GM10266 (cell line): ENCODE results near the gene DCUN1D1.

Source experiments
- DNase-seq: peaks from one replicate; pipeline ENCODE4 v3.0.0; 2012; ENCODE audit errors: extremely low spot score
- CTCF ChIP-seq: IDR thresholded peaks from 2 replicates; pipeline ENCODE4 v1.5.1; 2012; ENCODE audit warnings: mild to moderate bottlenecking, low read depth; ENCODE audit not compliant: control insufficient read depth, insufficient read depth; ENCODE audit errors: missing control alignments

DCUN1D1 gene

DNA sequence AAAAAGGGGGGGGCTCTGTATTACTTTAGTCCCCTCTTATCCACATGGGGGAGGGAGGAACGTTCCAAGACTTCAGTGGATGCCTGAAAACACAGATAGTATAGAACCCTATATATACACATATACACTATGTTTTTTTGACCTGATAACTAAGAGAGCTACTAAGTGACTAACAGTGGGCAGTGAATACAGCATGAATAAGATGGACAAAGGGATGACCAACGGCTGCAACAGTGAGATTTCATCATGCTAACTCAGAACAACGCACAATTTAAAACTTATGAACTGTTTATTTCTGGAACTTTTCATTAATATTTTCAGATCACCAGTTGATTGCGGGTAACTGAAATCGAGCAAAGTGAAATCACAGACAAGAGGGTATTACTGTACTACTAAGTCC, 7.3 kb downstream of the DCUN1D1 start:
- no peak for DNase-seq
- no peak for TF ChIP-seq CTCF

DNA sequence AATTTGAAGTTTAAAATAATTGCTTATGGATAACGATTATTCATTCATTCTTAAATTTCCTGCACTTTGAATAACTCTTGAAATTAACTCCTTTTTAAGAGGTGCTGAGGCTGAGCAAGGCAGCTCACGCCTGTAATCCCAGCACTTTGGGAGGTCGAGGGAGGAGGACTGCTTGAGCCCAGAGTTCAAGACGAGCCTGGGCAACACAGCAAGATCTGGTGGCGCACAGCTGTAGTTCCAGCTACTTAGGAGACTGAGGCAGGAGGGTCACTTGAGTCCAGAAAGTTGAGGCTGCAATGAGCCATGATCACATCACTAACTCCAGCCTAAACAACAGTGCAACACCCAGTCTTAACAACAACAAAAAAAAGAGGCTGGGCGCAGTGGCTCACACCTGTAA, 8.0 kb downstream of the DCUN1D1 start:
- no peak for DNase-seq
- no peak for TF ChIP-seq CTCF

DNA sequence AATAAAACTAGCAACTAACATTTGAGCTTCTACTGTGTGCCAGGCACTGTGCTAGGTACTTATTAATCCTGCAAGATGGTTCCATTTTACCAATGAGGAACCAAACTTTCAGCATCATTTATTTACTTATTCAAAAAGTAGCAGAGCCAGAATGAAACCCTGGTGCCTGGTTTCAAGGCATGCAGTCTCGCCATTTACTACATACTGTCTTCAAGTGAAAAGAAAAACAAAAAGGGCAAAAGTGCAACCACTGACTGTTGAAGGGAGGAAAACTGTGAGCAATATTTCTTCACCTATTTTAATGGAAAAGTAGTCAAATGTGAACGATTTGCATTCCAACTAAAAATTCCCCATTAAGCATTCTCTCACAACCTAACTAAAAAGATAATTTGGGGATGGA, 8.7 kb downstream of the DCUN1D1 start:
- no peak for DNase-seq
- TF ChIP-seq CTCF: no peak

GRCh38 chr3:182970811-182971418, 9.4 kb downstream of the DCUN1D1 start:
- DNase-seq: no peak
- TF ChIP-seq CTCF: no peak

- no peak for TF ChIP-seq CTCF
- DNase-seq: no peak
Observed at GRCh38 chr3:182969853-182970252, 10.5 kb downstream of the DCUN1D1 start.

DNA sequence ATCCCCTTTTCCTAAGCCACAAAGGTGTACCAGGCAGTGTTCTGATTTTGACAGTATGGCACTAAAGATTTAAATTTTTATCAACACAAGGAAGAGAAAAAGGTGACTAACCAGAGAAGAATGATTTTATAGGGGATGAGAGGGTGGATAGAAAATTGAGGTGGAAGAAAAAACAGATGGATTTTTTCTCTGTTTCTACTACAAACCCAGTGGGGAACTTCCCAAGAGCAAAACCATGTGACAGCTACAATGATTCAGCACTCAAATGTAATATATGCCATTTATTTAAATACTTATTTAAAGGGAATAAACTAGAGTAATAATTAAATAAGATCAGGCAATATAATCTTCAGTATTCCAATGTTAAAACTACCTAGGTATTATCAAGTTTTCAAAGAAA, 11.1 kb downstream of the DCUN1D1 start:
- DNase-seq: no peak
- no peak for TF ChIP-seq CTCF

DNA sequence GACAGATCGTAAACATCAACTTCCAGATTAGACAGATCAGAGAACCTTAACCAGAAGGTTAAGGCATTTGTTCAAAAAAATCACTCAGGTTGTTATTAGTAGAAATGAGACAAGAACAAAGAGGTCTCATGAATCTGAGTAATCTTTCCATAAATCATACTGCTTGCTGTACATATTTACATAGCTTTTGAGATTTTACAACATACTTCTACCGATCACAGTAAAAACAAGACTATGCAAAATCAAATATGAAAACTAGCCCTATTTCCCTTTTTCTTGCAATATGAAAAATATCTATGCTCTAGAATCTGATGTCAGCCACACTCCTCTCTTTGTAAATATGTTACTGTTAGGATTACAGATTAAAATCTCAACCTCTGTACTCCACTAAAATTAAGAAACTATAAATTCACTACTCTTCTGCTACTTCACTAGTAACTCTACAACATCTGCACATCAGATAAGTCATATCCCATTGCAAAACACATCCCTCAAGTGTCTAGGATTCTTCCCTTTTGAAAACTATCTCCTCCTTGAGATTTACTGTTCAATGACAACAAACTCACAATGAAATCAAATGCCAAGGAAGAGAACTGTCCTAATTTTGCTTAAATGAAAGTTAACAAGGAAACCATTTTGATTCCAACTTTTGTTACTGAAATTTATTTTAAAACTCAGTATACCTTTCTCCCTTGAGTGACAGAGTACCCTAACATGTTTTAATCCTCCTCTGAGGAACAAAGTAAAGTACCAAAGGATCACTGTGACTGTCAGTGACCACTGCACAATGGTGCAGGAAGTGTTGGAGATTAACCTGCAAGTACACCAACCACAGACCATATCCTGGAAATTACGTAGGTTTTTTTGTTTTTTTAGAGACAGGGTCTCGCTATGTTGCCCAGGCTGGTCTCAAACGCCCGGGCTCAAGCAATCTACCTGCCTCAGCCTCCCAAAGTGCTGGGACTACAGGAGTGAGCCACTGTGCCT, 12.8 kb downstream of the DCUN1D1 start:
- TF ChIP-seq CTCF: no peak
- DNase-seq: no peak
